ENCODE measurements around the gene METAP1D. TPM values are rescaled to one million over a fixed set of nuclear protein-coding genes. Genes with fewer than 3 reads are reported as not detected.
A peak's percentile ranks its signal among the peaks of the same experiment; 100 is the strongest.

The METAP1D gene
- total RNA-seq, 1 donor from 2014 or later, result 6.7 TPM

DNA sequence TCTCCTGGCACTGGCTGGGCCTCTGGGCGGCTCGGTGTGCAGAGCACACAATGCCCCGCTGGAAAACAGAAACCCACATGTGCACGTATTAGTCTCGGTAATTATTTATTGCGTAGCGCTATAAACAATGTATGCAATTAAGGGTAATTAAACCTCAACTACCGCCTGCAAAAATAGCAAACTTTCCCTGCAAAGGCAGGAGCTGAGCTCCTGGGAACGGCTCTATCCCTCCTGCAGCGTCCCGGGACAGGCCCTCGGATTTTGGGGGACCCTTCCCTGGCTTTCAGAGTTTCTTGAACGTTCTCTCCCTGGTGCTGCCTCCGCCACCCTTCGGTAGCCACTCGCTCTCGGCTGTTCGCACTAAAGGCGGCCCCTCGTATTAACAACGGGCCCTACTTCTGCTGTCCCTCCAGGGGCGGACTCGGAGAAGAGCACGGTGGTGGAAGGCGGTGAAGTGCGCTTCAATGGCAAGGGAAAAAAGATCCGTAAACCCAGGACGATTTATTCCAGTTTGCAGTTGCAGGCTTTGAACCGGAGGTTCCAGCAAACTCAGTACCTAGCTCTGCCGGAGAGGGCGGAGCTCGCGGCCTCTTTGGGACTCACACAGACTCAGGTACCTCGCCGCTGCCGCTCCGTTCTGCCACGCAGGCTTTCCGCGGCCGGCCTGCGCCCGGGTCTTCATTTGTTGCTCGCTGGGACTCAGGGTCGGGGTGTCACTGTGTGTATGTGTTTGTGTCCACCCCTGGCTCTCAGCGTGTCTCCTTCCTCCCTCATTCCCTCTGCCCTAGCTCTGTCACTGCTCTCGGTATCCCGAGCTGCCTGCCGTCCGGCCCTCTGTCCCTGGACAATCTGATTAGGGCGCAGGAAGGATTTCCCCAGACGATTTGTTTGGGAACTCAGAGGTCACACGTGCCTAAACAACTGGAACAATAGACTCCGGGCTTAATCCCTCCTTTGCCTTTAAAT lies 86.8 kb downstream of the METAP1D start:
- intact Hi-C loops (cut with DNase I), result no loop called here
- peak; percentile 66 for DNase-seq (ENCODE audit: missing footprints)
- ATAC-seq, result no peak

DNA sequence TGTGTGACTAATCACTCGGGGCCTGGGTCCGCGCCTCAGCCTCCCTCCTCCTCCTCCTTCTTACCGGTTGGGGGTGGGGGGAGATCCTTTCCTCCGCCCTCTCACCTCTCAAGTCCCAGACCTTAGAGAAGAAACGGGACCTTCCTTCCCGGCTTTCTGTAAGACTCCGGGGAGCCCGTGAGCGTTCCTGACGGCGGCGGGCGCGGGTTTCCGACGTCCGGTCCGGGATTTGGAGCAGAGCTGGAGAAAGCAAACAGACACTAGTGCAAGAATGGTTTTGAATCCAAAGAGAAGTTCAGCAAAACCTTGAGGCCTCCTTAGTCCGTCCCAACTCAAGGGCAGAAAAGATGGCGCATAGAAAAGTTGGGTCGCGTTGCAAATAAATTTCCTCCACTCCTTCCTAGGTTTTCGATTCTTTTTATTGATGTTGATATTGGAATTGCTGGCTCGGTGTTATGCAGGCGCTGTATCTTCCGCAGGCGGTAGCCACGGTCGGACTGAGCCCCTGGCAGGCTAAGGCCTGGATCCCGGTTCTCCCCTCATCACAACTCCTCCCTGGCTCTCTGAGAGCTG lies 87.5 kb downstream of the METAP1D start:
- intact Hi-C loops (cut with DNase I), result no loop called here
- ATAC-seq, result no peak
- DNase-seq (ENCODE audit: missing footprints), result no peak

GRCh38 chr2:172087780-172088244 lies 88.1 kb downstream of the METAP1D start:
- DNase-seq (ENCODE audit: missing footprints) (no peak), ATAC-seq (no peak)
- intact Hi-C loops (cut with DNase I), result no loop called here

- intact Hi-C loops (cut with DNase I), result no loop called here
- no peak for DNase-seq (ENCODE audit: missing footprints)
- ATAC-seq, result no peak
These were observed 88.7 kb downstream of the METAP1D start for GRCh38 chr2:172088245-172089004.

- DNase-seq (ENCODE audit: missing footprints) (no peak), ATAC-seq (no peak)
- intact Hi-C loops (cut with DNase I), result no loop called here
These were observed 89.3 kb downstream of the METAP1D start for GRCh38 chr2:172089005-172089504.

GRCh38 chr2:172089633-172090032 lies 89.9 kb downstream of the METAP1D start:
- ATAC-seq (no peak), DNase-seq (ENCODE audit: missing footprints) (no peak)
- intact Hi-C loops (cut with DNase I), result no loop called here

GRCh38 chr2:172090044-172090961 lies 90.5 kb downstream of the METAP1D start:
- DNase-seq (ENCODE audit: missing footprints) (no peak), ATAC-seq (no peak)
- intact Hi-C loops (cut with DNase I), result no loop called here

- DNase-seq (ENCODE audit: missing footprints), result no peak
- ATAC-seq, result no peak
- intact Hi-C loops (cut with DNase I), result no loop called here
These were observed 91.4 kb downstream of the METAP1D start for GRCh38 chr2:172091000-172091641.

GRCh38 chr2:172091761-172092566 lies 92.2 kb downstream of the METAP1D start:
- intact Hi-C loops (cut with DNase I), result no loop called here
- DNase-seq (ENCODE audit: missing footprints) (no peak), ATAC-seq (no peak)

DNA sequence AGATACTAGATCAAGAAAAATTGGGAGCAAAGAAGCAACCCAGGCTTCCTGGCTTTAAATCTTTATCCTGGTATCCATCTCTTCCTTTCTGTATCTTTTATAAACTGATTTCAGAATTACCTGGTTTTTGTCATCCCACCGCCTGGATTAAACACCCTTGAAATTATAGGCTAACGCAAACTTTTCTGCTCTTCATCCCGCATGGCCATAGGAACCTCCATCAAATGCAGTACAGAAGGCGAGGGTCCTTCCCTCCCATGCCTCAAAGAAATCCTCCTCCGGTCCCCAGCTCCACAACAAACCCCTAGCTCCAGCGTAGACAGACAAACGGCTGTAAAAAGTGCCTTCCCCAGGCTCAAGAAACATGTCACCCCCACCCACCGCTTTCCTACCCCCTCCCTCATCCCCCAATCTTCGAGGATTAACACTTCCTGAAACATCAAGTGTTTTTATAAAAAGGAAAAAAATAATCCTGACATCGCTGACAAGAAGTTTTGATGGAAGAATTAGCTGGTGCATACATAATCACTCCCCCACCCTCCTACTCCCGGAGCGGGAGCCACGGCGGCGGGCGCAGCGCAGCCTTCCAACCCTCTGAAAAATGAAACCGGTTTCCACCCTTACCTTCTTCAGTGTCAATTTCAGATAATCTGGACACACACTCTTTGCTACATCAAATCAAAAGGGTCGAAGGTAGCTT lies 93.1 kb downstream of the METAP1D start:
- DNase-seq (ENCODE audit: missing footprints) (no peak), ATAC-seq (no peak)
- intact Hi-C loops (cut with DNase I), result no loop called here

DNA sequence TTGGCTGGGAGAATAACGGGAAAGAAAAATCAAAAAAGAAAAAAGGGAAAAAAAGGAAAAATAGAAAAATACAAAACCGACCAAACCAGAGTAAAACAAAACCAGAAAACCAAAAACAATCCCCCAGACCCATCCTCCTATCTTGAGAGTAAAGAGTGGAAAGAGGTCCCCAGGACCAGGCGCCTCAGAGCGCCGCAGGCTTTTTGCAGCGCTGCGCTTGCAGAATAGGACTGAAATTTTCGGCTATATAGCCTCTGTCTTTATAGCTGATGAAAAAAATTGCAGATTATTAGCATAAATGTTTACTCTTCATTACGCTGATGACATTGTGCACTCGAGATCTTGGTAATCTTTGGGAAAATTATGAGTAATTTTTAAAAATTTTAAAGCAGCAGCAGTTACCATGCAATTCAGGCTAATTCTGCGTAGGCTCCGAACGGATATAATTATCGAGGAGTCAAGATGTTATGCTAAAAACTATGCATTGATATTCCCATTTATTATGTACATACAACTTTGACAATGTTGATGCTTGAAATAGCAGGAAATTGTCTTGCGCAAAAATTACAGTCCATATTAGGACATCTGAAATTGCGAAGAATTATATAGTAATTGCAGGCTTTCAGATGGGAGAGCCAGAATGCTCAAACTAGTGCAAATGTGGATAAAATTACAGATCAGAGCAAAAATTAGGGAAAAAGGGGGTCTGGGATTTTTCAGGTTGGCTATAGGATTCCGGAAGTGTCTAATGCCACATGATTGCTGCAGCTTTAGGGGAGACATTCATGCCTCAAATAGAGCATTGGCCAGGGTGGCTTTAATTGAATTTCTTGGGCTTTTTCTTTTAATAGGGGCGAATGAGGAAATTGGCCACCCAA lies 93.9 kb downstream of the METAP1D start:
- intact Hi-C loops (cut with DNase I), result no loop called here
- ATAC-seq (no peak), DNase-seq (ENCODE audit: missing footprints) (no peak)

GRCh38 chr2:172094294-172095145 lies 94.8 kb downstream of the METAP1D start:
- DNase-seq (ENCODE audit: missing footprints) (no peak), ATAC-seq (no peak)
- intact Hi-C loops (cut with DNase I), result no loop called here

- DNase-seq (ENCODE audit: missing footprints), result peak; percentile 76
These were observed 95.6 kb downstream of the METAP1D start for GRCh38 chr2:172095146-172095904.

More at GRCh38 chr2:172095146-172095904, 95.6 kb downstream of the METAP1D start:
- peak; percentile 32 for ATAC-seq
- intact Hi-C loops (cut with DNase I), result no loop called here
